Measurements from ENCODE around the gene RSPRY1. TPM values are rescaled to one million over a fixed set of nuclear protein-coding genes. Genes with fewer than 3 reads are reported as not detected.

RSPRY1 gene
- total RNA-seq, 3 donors from 2014 or later, result 40.6 to 44.1 (median 42.0) TPM

GRCh38 chr16:57165483-57165882, 20.6 kb upstream of the RSPRY1 start:
- Histone ChIP-seq H3K9me3 (no peaks in the 10 kb centered on the region), H3K36me3 (ENCODE audit: low read depth) (peaks cover 3% of the 10 kb centered on the region), H3K4me1 (ENCODE audit: low read depth) (peaks cover 4% of the 10 kb centered on the region), H3K4me3 (no peak overlapping the region)
- no peak for TF ChIP-seq CTCF (IDR thresholded peaks at IDR 0.05)
- no peak for DNase-seq
- ATAC-seq, result no peak
- intact Hi-C loops (cut with DNase I, micrococcal nuclease), result loop anchor here in 1 of 2 donors (10.0 kb wide), 1 partner anchor 81 kb away; no protein-coding TSS in a partner anchor

GRCh38 chr16:57165938-57166337, 20.2 kb upstream of the RSPRY1 start:
- no peak for TF ChIP-seq CTCF (IDR thresholded peaks at IDR 0.05)
- no peak for ATAC-seq
- Histone ChIP-seq H3K4me1 (ENCODE audit: low read depth) (peaks cover under 1% of the 10 kb centered on the region), H3K4me3 (no peak overlapping the region), H3K9me3 (no peaks in the 10 kb centered on the region), H3K36me3 (ENCODE audit: low read depth) (peaks cover 3% of the 10 kb centered on the region)
- intact Hi-C loops (cut with DNase I, micrococcal nuclease), result loop anchor here in 1 of 2 donors (10.0 kb wide), 1 partner anchor 81 kb away; no protein-coding TSS in a partner anchor
- DNase-seq, result no peak

- TF ChIP-seq CTCF (IDR thresholded peaks at IDR 0.05), result no peak
- ATAC-seq, result no peak
- Histone ChIP-seq H3K9me3 (no peaks in the 10 kb centered on the region), H3K4me1 (ENCODE audit: low read depth) (no peaks in the 10 kb centered on the region), H3K36me3 (ENCODE audit: low read depth) (peaks cover 3% of the 10 kb centered on the region), H3K4me3 (no peak overlapping the region)
- DNase-seq, result no peak
- intact Hi-C loops (cut with DNase I, micrococcal nuclease), result loop anchor here in 1 of 2 donors (10.0 kb wide), 1 partner anchor 82 kb away; no protein-coding TSS in a partner anchor
Measured at GRCh38 chr16:57166451-57166850, 19.7 kb upstream of the RSPRY1 start.

- no peaks in the 10 kb centered on the region for H3K9me3 ChIP-seq
- no peak for TF ChIP-seq CTCF (IDR thresholded peaks at IDR 0.05)
- DNase-seq, result no peak
- peak; percentile 31 for ATAC-seq
- peaks cover 3% of the 10 kb centered on the region for H3K36me3 ChIP-seq (ENCODE audit: low read depth)
- H3K4me1 ChIP-seq (ENCODE audit: low read depth), result no peaks in the 10 kb centered on the region
- H3K4me3 ChIP-seq, result no peak overlapping the region
- intact Hi-C loops (cut with DNase I, micrococcal nuclease), result loop anchor here in 1 of 2 donors (10.0 kb wide), 1 partner anchor 82 kb away; no protein-coding TSS in a partner anchor
Measured at GRCh38 chr16:57166951-57167350, 19.2 kb upstream of the RSPRY1 start.

GRCh38 chr16:57167538-57167937, 18.6 kb upstream of the RSPRY1 start:
- no peak overlapping the region for H3K4me3 ChIP-seq
- ATAC-seq (no peak), DNase-seq (no peak)
- no peak for TF ChIP-seq CTCF (IDR thresholded peaks at IDR 0.05)
- H3K9me3 ChIP-seq, result no peaks in the 10 kb centered on the region
- intact Hi-C loops (cut with DNase I, micrococcal nuclease), result loop anchor here in 1 of 2 donors (10.0 kb wide), 1 partner anchor 83 kb away; no protein-coding TSS in a partner anchor
- H3K4me1 ChIP-seq (ENCODE audit: low read depth), result no peaks in the 10 kb centered on the region
- H3K36me3 ChIP-seq (ENCODE audit: low read depth), result peaks cover 3% of the 10 kb centered on the region

Data from mucosa of descending colon (tissue), 3 donors.